Measurements from ENCODE around the gene ZNF219. TPM values are rescaled to one million over a fixed set of nuclear protein-coding genes. Genes with fewer than 3 reads are reported as not detected.

ZNF219 gene
- total and polyA plus RNA-seq, 8 donors: 13.5 to 23.6 (median 17.0) TPM

- 0 to 1% methylated on average over 56 to 62 of the region's 62 CpGs for WGBS, 2 donors
- H3K4me1 ChIP-seq: peaks cover 18 to 42% (median 20%) of the 10 kb centered on the region in 3 donors
- peak; percentile 57 to 85 (median 70) for TF ChIP-seq CTCF (IDR thresholded peaks at IDR 0.05)
Observed at GRCh38 chr14:21103710-21104447, 5.4 kb upstream of the ZNF219 start.

GRCh38 chr14:21103411-21103709 lies 4.9 kb upstream of the ZNF219 start:
- FAIRE-seq: no peak
- Histone ChIP-seq H3K27ac (peak overlapping the region; percentile 98 to 100 (median 98)), H3K9me3 (no peaks in the 10 kb centered on the region), H3K36me3 (no peaks in the 10 kb centered on the region), H3K4me3 (peak overlapping the region in 2 of 4 donors; percentile 60 to 67), H3K27me3 (no peaks in the 10 kb centered on the region), H3K4me1 (peaks cover 18 to 42% (median 20%) of the 10 kb centered on the region in 3 donors)
- intact Hi-C loops (cut with DNase I): loop anchor here in 1 of 3 donors (5.0 kb wide), 1 partner anchor 36 kb away; no protein-coding TSS in a partner anchor
- 0 to 2% methylated on average over 9 of the region's 9 CpGs for WGBS, 2 donors
- TF ChIP-seq CTCF (IDR thresholded peaks at IDR 0.05): no peak
- ATAC-seq: no peak
- DNase-seq: no peak

More at GRCh38 chr14:21103710-21104447, 5.4 kb upstream of the ZNF219 start:
- ATAC-seq: peak; percentile 91 to 96 (median 94)
- FAIRE-seq: no peak
- H3K9me3 ChIP-seq: no peaks in the 10 kb centered on the region
- intact Hi-C loops (cut with DNase I): loop anchor here in 1 of 3 donors (5.0 kb wide), 1 partner anchor 37 kb away; no protein-coding TSS in a partner anchor
- H3K27ac ChIP-seq: peak overlapping the region; percentile 98 to 100 (median 98)
- H3K27me3 ChIP-seq: no peaks in the 10 kb centered on the region
- H3K36me3 ChIP-seq: no peaks in the 10 kb centered on the region
- peak overlapping the region; percentile 49 to 67 (median 56) for H3K4me3 ChIP-seq
- DNase-seq: peak; percentile 93 to 97 (median 96)

GRCh38 chr14:21102521-21103410 lies 4.3 kb upstream of the ZNF219 start:
- Histone ChIP-seq H3K9me3 (no peaks in the 10 kb centered on the region), H3K27me3 (no peaks in the 10 kb centered on the region), H3K27ac (peak overlapping the region in 2 of 4 donors; percentile 98), H3K4me1 (peaks cover 18 to 42% (median 20%) of the 10 kb centered on the region in 3 donors), H3K4me3 (peak overlapping the region in 2 of 4 donors; percentile 60 to 67), H3K36me3 (no peaks in the 10 kb centered on the region)
- DNase-seq (no peak), FAIRE-seq (no peak), ATAC-seq (no peak)
- 20 to 24% methylated on average over 9 of the region's 9 CpGs for WGBS, 2 donors
- intact Hi-C loops (cut with DNase I): loop anchor here in 1 of 3 donors (5.0 kb wide), 1 partner anchor 35 kb away; no protein-coding TSS in a partner anchor
- TF ChIP-seq CTCF (IDR thresholded peaks at IDR 0.05): no peak

- FAIRE-seq (no peak), DNase-seq (no peak), ATAC-seq (no peak)
- Histone ChIP-seq H3K4me3 (no peak overlapping the region), H3K9me3 (no peaks in the 10 kb centered on the region), H3K4me1 (peaks cover 16 to 39% (median 20%) of the 10 kb centered on the region in 3 donors), H3K27me3 (no peaks in the 10 kb centered on the region), H3K36me3 (no peaks in the 10 kb centered on the region), H3K27ac (no peak overlapping the region)
- TF ChIP-seq CTCF (IDR thresholded peaks at IDR 0.05): no peak
- intact Hi-C loops (cut with DNase I): loop anchor here in 1 of 3 donors (5.0 kb wide), 1 partner anchor 35 kb away; no protein-coding TSS in a partner anchor
- 86 to 91% methylated on average over 8 of the region's 8 CpGs for WGBS, 2 donors
Observed at GRCh38 chr14:21101802-21102413, 3.5 kb upstream of the ZNF219 start.
